GM11168 (cell line): ENCODE measurements around the gene PCDHGC3.

Experiments
- in situ Hi-C: fragments of 300-500 bp; cut with MboI; formaldehyde crosslinking; loops from one replicate; pipeline ENCODE4 v1.12.0; 2022; ENCODE audit warnings: low sequenced_read_pairs; ENCODE audit not compliant: unreplicated experiment

PCDHGC3 gene

GRCh38 chr5:141506381-141507155 is 30.8 kb downstream of the PCDHGC3 start:
- in situ Hi-C loops = no loop called here

- in situ Hi-C loops = no loop called here
Observed at GRCh38 chr5:141507387-141508091, 31.8 kb downstream of the PCDHGC3 start.

- in situ Hi-C loops = no loop called here
Observed at GRCh38 chr5:141508440-141508797, 32.7 kb downstream of the PCDHGC3 start.

GRCh38 chr5:141508798-141509611 is 33.2 kb downstream of the PCDHGC3 start:
- in situ Hi-C loops = no loop called here

GRCh38 chr5:141510160-141510559 is 34.4 kb downstream of the PCDHGC3 start:
- in situ Hi-C loops = no loop called here

- in situ Hi-C loops = no loop called here
Observed at GRCh38 chr5:141510850-141511601, 35.3 kb downstream of the PCDHGC3 start.

- in situ Hi-C loops = no loop called here
Observed at GRCh38 chr5:141511771-141512325, 36.1 kb downstream of the PCDHGC3 start.

GRCh38 chr5:141512390-141512910 is 36.7 kb downstream of the PCDHGC3 start:
- in situ Hi-C loops = no loop called here

GRCh38 chr5:141512911-141513626 is 37.3 kb downstream of the PCDHGC3 start:
- in situ Hi-C loops = no loop called here

GRCh38 chr5:141513627-141514329 is 38.0 kb downstream of the PCDHGC3 start:
- in situ Hi-C loops = no loop called here

- in situ Hi-C loops = loop anchor here (5.0 kb wide), 1 partner anchor 87 kb away; no protein-coding TSS in a partner anchor
Observed at GRCh38 chr5:141514330-141515133, 38.8 kb downstream of the PCDHGC3 start.

GRCh38 chr5:141515141-141515540 is 39.4 kb downstream of the PCDHGC3 start:
- in situ Hi-C loops = loop anchor here (5.0 kb wide), 1 partner anchor 88 kb away; no protein-coding TSS in a partner anchor

- in situ Hi-C loops = loop anchor here (5.0 kb wide), 1 partner anchor 89 kb away; no protein-coding TSS in a partner anchor
Observed at GRCh38 chr5:141515946-141516671, 40.3 kb downstream of the PCDHGC3 start.

- in situ Hi-C loops = loop anchor here (5.0 kb wide), 1 partner anchor 89 kb away; no protein-coding TSS in a partner anchor
Observed at GRCh38 chr5:141516672-141517025, 40.9 kb downstream of the PCDHGC3 start.

- in situ Hi-C loops = loop anchor here (5.0 kb wide), 1 partner anchor 90 kb away; no protein-coding TSS in a partner anchor
Observed at GRCh38 chr5:141517312-141517711, 41.5 kb downstream of the PCDHGC3 start.

- in situ Hi-C loops = loop anchor here (5.0 kb wide), 1 partner anchor 91 kb away; no protein-coding TSS in a partner anchor
Observed at GRCh38 chr5:141517880-141518617, 42.3 kb downstream of the PCDHGC3 start.
